Stimulated activated CD8-positive, alpha-beta memory T cell treated with anti-CD3 and anti-CD28 coated beads, Interleukin-4, amount 100 ng/mL, for 48 hours (primary cell): ENCODE data around the gene MIPOL1.

Experiments
- DNase-seq: peaks from one replicate; pipeline ENCODE4 v3.0.0-alpha.2; 2020

Gene MIPOL1

DNA sequence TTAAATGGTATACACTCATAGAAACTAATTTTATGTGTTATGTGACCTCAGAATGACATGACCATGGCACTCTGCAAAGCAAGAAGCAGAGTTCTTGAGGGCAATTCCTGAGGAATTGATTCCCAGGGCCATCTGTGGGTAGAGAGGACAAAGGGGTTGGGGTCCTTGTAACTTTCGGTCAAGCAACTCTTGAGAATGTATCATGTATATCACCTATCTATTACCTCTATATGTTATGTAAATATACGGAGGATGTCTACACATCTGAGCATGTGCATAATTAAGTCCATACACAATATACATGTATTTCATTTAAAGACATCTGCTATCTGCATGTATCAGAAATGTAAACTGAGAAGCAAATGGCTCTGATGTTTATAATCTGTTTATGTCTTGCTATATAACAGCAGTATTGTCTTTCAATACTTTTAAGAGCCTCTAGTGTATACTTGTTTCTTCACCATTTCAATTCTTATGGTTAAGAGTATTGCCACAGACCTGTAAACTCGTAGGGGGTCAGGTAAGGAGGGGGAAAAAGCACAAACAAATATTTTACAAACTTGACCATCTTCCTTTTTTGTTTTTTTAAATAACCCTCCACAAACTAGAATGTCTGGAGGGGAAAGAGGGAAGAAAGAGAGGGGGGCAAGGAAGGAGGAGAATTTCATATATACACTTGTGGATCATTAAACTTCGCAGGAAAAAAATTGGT, 392.8 kb downstream of the MIPOL1 start:
- no peak for DNase-seq

DNA sequence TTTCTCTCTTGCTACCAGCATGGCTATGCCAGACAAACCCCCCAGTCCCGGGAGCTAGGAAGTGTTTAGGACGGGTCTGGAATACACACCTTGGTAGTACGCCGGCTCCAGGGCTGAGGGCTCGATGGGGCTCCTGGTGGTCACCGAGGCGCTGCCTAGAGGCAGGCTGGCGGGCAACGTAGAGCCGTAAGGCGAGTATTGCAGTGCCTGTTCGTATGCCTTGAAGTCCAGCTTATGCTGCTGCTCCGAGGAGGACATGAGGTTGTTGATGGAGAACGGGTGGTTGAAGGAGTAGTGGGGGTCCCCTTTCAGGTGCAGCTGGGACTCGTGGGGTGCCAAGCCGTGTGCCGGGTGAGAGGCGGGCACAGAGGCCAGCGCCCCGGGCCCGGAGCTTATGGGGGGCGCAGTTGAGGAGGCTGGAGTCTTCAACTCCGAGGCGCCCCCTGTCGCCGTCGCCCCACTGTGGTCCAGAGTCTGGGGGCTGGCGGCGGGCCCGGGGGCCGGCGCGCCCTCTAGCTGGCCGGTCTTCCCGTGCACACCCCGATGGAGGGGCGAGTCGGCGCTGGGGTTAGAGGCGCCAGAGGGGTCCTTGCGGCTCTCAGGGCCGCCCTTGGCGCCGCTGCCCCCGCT, 393.7 kb downstream of the MIPOL1 start:
- no peak for DNase-seq

DNA sequence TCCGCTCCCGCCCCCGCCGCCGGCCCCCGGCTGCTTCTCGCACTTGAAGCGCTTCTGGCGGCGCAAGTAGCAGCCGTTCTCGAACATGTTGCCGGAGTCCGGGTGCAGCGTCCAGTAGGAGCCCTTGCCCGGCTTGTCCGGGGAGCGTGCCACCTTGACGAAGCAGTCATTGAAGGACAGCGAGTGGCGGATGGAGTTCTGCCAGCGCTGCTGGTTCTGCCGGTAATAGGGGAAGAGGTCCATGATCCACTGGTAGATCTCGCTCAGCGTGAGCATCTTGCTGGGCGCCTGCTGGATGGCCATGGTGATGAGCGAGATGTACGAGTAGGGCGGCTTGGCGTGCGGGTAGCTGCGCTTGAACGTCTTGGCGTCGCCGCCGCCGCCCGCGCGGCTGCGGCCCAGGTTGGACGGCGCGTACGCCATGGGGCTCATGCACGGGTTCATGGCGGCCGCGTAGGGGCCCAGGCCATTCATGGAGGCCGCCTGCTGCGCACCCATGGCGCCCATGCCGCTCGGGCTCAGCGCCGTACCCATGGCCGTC, 394.3 kb downstream of the MIPOL1 start:
- DNase-seq: no peak

DNA sequence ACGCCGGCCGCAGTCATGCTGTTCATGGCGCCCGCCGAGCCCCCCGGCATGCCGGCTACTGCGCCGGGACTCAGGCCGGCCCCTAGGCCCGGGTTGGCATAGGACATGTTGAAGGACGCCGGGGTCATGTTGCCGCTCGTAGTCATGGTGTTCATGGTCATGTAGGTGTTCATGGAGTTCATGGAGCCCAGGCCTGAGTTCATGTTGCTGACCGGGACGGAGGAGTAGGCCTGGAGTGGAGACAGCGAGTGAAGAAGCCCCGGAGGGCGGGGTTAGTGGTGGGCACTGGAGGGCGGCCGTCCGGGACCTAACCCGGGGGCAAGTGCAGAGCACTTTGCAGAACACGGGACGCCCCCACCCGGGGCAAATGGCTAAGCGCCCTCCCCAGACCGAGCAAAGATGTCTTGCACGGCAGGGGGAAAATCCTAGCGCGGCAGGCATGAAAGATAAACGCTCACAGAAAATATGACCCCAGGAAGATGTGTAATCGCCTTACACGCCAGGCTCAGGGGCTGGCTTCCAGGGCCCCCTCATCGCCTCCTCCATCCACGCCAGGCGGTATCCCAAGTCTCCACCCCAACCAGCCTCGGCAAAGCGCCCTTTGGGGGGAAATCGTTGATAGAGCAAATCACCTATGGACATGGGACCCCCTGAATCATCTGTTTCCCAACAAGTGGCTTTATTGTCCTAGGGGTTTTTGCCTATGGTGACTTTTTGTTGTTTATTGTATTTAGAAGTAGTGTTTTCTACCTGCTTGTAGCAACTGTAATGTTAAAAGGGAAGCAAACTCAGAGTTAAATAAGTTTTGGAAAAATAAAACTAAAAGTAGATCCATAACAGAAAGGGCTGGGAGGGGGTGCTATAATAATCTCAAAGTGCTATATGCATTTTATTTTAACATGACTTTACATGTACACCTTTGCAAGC, 395.0 kb downstream of the MIPOL1 start:
- no peak for DNase-seq

DNA sequence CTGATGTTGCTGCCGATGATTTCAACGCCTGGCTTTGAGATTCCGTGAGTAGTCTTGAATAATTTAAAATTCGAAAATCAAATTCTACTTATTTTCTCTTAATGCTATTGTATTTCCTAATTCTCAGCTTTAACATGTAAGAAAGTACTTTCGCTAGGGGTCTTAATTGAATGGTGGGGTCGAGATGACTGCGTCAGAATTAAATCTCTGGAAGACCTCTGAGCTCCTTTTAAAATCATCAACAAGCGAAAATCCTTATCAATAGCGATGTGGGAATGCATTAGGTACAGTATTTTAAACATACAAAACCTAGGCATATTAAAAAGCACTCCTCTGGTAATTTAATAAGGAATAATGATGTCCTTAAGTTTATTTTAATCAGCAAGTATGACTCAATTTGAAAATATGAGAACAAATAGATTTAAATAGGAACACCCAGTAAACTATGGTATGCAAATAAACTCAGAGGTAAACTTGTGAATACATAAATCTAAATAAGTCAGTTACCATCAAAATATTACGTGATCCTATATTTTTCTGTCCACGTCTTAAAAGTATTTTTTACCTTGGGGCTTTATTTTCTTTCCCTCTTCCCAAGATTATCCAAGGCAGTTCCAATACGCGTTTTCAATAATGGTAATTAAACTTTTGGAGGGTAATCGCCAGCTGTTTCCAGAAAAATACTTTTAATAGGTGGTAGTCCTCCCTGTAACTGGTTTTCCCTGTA, 395.9 kb downstream of the MIPOL1 start:
- no peak for DNase-seq

DNA sequence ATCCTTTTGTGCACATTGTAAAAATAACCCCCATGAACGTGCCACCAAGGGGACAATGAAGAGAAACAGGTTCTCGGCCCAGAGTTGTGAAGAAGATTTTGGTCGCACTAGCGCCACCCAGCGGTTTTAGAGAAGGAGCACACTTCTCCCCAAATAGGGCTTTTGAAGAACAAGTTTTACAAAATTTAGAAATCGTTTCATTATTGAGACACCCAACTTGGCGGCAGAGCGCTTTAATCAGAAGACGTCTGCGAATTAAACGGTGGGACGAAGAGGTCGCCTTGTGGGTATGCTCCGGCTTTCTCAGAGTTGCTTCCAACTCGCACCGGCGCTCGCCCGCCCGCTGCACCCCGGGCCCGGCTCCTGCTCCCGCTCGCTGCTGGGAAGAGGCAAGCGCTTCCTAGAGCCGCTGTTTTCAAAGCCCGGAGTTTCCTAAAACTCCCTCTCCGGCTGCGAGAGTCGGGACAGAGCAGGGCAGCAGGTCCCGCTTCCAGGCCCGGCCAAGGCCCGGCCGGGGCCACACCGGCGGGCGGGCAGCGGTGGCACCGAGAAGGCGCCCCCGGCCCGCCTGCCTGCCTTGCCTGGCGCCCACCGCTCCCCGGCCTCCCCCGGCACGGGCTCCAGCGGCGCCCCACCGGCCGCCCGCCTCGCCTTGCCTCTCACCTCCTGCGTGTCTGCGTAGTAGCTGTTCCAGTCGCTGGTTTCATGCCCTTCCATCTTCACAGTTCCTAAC, 396.7 kb downstream of the MIPOL1 start:
- peak; percentile 68 for DNase-seq

DNA sequence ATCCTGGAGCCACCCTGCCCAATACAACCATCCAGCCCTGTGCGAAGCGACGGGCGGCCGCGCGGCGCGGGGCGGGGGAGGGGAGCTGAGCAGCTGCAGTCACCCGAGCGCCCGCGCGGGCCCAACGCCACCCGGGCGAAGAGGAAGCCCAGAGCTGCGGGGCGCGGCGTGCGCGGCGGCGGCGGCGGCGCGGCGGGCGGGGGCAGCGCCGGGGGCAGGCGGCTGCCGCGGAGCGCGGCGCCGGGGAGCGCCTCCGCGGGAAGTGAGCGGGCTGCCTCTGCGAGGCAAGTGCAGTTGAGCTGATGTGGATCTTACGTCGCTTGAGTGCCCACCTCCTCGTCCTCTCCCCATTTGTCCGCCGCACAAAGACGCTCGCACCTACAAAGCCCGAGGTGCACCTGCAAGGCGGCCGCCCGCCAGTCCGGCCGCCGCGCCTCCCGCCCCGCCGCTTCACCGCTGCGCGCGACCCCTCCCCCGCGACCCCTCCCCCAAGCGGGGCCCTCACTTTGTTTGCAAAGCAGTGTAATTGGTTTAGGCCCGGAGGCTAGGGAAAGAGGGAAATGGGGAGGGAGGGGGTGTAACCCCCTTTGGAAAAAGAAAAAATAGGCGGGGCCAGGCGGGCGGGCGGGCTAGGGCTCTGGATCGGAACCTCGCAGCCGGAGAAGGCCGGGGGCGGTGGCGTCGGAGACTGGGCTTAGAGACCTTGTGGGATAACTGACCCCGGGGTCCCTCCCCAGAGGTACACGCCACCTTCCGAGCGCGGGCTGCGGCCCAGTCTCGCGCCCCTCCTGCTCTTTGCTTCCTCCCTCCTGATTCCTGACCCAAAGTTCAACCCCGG, 397.5 kb downstream of the MIPOL1 start, which contains the start of the genes FOXA1 and TTC6:
Gene FOXA1, minus strand, starts transcription at position 279 of the 838 bp plus-strand sequence. Its CDS starts 277 bp downstream, at position 2.
Gene TTC6, plus strand, starts transcription at position 659 of the 838 bp plus-strand sequence. CDS start 26,436 bp downstream, outside the sequence.
- no peak for DNase-seq

DNA sequence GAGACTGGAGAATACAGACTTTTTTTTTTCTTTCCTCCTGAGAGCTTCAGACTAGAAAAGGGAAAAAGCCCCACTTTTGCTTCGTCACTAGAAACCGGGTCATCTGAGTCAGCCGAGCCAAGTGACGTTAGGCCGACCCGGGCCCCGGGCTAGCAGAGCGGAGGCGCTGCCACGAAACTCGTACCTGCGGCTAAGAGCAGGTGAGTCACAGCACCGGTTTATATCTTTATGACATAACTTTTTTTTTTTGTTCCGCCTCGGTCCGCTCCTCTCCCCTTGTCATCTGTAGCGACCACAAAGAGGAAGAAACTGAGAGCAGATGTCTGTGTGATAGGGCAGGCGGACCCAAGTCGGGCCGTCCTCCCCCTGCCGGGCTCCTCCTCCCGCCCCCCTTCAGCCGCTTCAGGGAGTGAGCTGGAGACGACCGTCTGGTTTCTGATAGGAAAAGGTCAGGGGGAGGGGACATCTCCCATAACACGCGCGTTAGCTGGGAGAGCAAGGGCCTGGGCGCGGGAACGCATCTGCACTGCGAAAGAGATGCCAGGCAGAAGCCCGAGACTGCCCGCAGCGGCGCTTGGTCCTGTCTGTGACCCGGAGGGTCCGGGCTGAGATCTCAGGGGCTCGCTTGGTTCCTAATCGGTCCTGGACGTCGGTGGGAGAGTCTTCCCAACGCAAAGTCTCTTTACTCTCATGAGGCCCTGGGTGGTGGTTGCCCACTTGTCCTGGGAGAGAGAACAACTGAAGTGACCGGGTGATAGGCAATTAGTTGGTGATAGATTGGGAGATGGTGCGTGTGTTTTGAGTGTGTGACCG, 398.3 kb downstream of the MIPOL1 start:
- DNase-seq: peak; percentile 78

DNA sequence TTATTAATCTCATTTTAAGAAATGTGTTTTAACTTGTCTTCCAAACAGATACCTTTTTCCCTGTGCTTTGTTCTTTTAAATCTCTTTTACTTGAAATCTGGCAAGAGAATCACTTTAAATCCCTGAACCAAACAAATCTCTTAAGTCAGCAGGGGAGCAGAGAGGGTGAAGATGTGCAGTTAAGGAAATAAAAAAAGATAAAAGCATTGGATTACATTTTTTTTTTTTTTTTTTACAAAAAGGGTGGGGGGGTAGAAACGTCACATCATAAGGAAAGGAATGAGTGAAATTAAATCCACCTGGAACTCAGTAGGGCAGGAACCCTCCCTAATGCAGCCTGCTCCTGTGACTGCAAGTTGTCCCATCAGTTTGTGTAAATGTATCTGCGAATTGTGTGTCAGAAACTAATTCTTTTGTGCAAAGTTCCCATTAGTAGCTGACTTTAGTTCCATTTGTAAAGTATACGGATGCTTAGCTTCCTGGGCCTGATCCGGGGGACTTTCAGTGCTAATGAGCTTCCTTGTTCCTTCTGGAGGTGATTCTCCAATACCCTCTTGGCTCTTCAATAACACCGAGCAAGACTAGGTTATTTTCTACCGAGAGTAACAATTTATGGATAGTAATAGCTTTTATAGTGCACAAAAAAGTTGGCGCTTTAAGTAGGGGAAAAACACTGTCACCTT, 399.2 kb downstream of the MIPOL1 start:
- DNase-seq: no peak

DNA sequence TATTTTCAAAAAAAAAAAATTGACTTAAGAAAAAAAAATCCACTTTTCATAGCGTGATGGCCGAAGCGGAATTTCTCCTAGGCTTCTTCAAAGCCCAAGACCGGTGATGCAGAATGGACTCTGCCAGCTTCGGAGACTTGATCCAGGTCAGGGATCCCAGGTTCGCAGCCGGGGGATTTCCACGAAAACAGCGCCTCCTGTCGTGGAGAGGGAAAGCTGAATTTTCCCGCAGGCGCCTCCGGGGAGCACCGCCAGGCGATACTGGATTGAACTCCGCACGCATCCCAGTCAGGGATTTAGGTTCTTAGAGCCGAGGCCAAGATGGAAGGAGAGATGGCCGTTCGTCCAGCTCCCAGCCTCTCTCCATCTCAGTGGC, 399.8 kb downstream of the MIPOL1 start:
- DNase-seq: no peak

DNA sequence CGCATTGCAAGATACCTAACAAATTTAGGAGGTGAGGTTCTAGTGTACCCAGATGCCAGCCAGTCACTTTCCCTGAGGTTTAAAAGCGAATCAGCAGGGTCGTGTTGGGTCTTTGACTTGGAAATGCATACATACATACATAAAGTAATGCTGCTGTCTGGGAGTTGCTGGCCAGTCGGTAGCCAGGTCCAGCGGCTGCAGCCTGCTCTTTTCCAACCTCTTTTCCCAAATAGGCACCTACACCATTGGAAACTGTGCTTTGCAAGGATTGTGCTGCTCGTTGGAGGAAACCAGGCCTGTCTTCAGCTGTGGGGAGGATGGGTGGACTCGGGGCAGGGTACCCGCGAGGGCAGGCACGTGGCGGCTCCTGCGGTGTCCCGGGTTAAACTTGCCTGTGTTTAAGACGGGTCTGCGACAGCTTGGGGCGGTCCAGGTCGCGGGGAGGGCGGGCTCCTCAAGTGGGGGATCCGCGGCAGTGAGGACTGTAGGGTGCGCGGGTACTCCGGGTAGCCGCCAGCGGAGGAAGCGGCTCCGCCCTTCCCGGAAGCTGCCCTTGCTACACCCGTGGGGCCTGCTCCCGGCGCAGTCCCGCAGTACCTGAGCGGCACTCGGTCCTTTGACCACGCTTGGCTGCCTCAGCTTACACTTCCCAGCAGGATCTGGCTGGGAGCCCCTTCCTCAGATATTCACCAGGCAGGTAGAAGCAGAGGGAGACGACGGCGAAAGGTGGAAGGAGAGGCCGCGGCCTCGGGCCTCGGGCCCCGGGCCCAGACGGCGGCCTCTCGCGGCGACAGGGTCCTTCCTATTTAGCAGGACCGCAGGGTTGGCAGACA, 400.4 kb downstream of the MIPOL1 start:
- DNase-seq: no peak

DNA sequence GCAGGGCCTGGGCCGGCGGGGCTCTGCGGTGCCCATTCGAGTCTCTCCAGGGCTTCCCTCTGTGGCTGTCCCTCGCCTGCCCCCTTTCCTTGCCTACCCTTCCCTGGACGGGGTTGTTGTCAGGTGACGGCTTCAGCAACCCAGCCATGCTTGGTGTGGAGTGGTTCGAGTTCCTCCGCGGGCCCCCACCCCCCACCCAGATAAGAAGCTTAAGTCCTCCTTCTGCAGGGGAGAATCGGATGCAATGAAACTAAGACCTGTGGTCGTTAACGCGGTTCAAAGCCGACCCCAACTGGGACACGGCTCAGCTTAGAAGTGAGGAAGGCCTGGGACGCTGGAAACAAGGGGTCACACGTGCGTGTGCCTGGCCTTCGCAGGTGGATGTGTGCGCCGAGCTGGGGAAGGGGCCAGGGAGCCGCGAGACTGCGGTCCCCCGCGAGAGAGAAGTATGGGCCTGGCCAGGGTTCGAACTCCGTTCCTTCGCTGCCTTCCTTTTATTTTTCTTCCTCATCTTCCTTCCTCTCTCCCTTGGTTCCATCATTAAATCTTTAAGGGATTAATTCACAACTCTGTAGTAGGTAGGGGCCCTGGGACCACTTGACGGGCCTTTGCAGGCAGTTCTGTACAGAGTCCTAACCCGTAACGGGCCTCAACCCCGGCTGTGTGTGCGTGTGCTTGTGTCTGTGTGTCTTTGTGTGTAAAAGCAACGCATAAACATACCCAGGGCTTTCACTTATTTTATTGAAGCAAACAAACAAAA, 401.2 kb downstream of the MIPOL1 start:
- DNase-seq: no peak

DNA sequence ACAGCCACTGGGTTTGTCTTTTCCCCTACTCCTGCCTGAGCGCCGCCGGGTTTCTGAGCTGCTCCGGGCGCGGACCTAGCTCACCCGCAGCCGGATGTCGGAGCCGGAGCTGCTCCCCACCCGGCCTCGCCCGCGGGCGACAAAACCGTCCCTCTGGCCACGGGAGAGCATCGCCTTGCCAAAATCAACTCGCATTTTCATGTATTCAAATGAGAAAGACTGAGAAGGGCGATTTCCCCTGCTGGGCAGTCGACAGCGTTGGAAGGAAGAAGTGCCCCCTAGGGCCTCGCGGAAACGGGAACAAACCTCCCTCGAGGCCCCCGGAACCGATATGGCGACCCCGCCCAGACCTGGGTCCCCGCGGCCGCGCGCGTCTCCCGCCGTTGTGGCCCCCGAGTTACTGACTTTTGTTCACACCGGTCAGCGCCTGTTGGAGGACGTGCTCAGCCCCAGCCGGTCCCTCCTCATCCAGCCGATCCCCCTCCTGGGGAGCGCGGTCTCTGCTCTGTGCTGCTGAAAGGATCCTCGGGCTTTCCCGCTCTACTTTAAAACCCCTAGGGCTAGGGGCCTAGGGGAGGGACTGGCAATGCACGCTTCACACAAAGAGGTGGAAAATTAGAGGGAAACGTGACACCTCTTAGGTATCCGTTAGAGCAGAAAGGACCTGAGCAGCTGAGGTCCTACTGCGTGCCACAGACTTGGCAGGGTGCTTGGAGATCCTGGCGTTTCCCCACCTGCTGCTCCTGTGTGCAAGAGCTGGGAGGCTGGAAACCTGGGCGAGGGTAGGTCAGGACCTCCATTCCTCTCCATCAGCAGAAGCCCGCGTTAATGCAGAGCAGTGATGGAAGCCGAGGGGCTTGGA, 402.0 kb downstream of the MIPOL1 start:
- no peak for DNase-seq

DNA sequence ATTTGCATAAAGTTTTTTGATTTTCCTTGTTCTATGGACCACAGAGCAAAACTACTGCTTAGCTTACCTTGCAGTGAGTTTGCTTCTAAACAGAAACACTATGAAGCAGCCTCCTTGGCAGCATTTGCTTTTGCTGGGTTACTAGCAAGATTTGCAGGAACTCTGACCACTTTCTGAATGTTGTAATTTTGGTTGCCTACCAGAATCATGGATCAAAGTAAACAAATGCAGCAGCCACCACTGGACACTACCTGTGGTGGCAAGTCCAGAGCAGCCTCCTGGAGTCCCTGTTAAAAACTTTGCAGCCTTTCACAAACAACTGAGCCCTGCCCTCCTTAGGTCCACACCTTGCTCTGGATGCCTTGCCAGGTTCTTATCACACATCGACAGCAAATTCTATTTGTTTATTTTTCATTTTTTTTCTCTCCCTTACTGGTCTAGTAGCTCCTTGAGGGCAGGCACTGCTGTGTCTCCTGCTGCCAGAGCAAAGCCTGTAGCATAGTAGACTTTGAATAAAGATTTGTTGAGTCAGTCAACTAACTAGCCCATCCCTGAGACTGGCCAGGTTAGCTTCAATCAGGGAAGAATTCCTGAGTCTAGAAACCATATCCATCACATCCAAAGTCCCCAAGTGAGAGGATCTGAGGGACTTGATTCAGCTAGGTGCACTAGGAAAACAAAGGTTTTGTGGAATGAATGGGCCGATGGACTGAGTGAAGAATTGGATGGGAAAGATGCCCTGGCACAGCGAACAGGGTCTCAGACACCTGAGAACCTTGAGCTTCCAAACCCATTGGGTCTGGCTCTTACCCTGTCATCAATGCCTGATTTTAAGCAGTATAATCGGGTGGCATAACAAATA, 403.4 kb downstream of the MIPOL1 start:
- no peak for DNase-seq

DNA sequence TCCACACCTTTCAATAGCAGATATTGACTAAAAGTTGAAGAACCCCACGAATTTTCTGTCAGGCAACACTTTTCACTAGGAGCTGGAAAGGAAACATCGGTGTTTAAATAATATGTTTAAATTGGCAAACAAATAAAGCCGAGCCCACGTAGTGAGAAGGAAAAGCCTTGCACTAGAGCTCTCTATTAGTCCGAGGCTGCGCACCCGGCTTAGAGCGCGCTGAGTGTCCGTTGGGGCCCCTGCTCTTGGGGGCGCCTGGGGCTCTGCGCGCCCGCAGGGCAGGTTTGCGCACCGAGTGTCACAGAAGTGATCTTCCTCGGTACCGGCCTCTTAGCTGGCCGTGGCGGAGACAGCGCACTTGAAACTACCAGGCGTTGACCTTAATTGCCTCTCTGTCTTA, 404.1 kb downstream of the MIPOL1 start:
- DNase-seq: no peak
